Neutrophil (primary cell): Measurements from ENCODE around the gene TNS4.

ENCODE experiments used
- H3K27ac ChIP-seq: fragments of 200-600 bp; sonication (generic); 2 replicates; pipeline ENCODE4 v1.5.1; 2016; ENCODE audit warnings: mild to moderate bottlenecking, moderate library complexity
- H3K27me3 ChIP-seq: fragments of 200-600 bp; sonication (generic); 2 replicates; pipeline ENCODE4 v1.6.0; 2016; ENCODE audit warnings: mild to moderate bottlenecking
- H3K36me3 ChIP-seq: fragments of 200-600 bp; sonication (generic); 2 replicates; pipeline ENCODE4 v1.5.1; 2017
- H3K4me1 ChIP-seq, 2 experiments: fragments of 200-600 bp in 1 of 2; sonication (generic) in 1 of 2; 1 replicate in 1 of 2; 2 replicates in 1 of 2; pipeline versions ENCODE4 v1.5.1 to v1.6.1; 2013 to 2016; ENCODE audit warnings: low read depth in 1 of 2, low read length in 1 of 2, mild to moderate bottlenecking in 1 of 2, moderate library complexity in 1 of 2; ENCODE audit not compliant: control insufficient read depth in 1 of 2, insufficient read depth in 1 of 2
- H3K4me3 ChIP-seq, 2 experiments: fragments of 200-600 bp in 1 of 2; sonication (generic) in 1 of 2; 1 replicate in 1 of 2; 2 replicates in 1 of 2; pipeline ENCODE4 v1.5.1; 2013 to 2016; ENCODE audit warnings: low read depth in 1 of 2, low read length in 1 of 2, mild to moderate bottlenecking in 1 of 2, moderate library complexity in 1 of 2
- H3K9me3 ChIP-seq: fragments of 200-600 bp; sonication (generic); 2 replicates; pipeline ENCODE4 v1.5.1; 2016
- TF ChIP-seq, protein P1 (sequence below): fragments of 200-600 bp; sonication (generic); IDR thresholded peaks from 2 replicates; pipeline ENCODE4 v1.5.1; 2016; ENCODE audit warnings: antibody characterized with exemption

The TNS4 gene

DNA sequence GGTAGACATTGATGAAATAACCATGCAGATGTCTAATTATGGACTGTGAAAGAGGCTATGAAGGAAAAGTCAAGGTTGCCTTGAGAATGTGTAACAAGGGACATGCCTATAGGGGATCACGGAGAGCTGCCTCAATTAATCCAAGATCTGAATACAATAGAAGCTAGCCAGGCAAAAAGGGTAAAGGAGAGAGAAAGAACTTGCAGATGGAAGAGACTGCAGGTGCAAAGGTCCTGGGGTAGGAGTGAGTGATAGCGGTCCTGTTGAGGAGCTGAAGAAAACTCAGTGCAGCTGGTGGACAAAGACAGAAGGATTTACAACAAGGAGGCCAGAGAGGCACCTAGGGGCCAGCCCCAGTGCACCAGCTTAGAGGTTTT lies 15.9 kb upstream of the TNS4 start:
- H3K4me3 ChIP-seq, result no peak overlapping the region
- peaks cover 96% of the 10 kb centered on the region for H3K27me3 ChIP-seq
- TF ChIP-seq, protein P1, sequence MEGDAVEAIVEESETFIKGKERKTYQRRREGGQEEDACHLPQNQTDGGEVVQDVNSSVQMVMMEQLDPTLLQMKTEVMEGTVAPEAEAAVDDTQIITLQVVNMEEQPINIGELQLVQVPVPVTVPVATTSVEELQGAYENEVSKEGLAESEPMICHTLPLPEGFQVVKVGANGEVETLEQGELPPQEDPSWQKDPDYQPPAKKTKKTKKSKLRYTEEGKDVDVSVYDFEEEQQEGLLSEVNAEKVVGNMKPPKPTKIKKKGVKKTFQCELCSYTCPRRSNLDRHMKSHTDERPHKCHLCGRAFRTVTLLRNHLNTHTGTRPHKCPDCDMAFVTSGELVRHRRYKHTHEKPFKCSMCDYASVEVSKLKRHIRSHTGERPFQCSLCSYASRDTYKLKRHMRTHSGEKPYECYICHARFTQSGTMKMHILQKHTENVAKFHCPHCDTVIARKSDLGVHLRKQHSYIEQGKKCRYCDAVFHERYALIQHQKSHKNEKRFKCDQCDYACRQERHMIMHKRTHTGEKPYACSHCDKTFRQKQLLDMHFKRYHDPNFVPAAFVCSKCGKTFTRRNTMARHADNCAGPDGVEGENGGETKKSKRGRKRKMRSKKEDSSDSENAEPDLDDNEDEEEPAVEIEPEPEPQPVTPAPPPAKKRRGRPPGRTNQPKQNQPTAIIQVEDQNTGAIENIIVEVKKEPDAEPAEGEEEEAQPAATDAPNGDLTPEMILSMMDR, result no peak
- no peaks in the 10 kb centered on the region for H3K9me3 ChIP-seq
- no peaks in the 10 kb centered on the region for H3K4me1 ChIP-seq
- no peaks in the 10 kb centered on the region for H3K36me3 ChIP-seq
- H3K27ac ChIP-seq, result no peak overlapping the region

DNA sequence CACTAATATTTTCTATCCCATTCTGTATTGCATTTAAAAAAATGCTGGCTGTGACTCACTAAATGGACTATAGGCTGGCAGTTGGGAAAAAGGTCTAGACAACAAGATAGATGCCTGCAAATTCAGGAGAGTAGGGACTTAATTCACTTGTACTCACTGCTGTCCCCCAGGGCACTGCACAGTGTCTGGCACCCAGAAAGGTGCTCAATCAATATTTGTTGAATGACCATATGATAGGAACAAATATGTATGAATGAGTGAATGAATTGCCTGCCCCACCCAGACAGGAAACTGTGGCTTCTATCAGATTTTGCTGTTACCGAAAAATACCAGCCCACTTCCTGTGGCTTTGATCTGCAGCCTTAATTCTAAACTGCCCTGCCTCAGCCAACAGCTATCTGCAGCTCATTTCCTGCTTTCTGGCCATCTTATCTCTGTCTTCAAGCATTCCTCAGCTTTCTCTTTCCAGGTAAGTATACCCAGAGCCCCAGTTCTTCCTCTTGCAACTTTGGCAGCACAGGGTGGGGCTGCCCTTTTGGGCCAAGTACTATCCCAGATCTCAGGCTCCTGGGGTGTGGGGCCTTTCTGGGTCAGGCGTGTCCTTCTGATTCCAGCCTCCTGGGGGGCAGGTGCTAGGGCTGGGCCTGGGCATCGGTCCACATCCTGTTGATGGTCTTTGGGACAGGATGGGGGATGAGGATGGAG lies 15.3 kb upstream of the TNS4 start:
- Histone ChIP-seq H3K9me3 (no peaks in the 10 kb centered on the region), H3K27ac (no peak overlapping the region), H3K4me1 (no peaks in the 10 kb centered on the region), H3K4me3 (no peak overlapping the region), H3K27me3 (peaks cover 96% of the 10 kb centered on the region), H3K36me3 (no peaks in the 10 kb centered on the region)
- TF ChIP-seq, protein P1, result no peak

DNA sequence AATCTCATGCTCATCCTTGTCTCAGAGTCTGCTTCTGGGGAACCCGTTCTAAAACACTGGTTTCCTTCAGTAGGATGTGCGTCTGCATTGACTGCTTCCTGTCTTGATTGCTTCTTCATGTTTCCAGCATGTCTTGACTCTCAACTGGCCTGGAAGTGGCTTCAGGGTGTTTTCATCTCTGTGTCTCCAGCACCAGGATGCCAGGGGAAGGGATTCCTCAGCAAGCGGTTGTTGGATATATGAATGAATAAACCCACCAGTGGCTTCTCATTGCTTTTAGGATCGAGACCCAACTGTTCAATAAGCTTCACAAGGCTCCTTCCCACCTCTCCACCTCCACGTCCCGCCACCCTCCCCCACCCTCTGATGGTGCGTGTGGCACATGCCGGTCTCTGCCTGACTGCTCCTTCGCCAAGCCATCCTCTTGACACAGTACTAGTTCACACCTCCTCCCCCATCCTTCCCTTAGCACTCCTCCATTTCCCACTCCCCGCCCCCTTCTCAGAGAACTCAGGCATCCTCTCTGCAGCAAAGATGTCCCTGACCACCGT lies 14.1 kb upstream of the TNS4 start:
- H3K9me3 ChIP-seq, result no peaks in the 10 kb centered on the region
- H3K36me3 ChIP-seq, result no peaks in the 10 kb centered on the region
- no peak overlapping the region for H3K27ac ChIP-seq
- H3K27me3 ChIP-seq, result peaks cover 96% of the 10 kb centered on the region
- H3K4me3 ChIP-seq, result no peak overlapping the region
- TF ChIP-seq, protein P1, result no peak
- H3K4me1 ChIP-seq, result no peaks in the 10 kb centered on the region

DNA sequence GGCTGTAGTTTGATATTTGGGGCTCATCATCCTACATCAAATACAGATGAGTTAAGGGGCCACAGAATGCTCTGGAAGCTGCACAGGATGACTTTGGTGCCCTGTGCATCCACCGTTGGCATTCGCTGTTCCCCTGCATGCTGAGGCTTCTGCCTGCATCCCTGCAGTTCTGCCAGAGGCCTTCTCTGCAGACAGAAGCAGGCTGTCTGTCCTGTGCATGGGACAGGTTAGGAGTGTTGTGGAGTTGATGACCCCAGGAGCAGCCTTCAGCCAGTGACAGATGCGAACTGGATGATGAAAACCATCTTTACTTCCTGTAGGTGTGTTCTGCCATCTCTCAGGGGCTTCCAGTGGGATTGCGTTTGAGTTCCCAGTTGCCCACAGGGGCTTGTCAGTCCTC lies 13.6 kb upstream of the TNS4 start:
- no peak overlapping the region for H3K4me3 ChIP-seq
- no peaks in the 10 kb centered on the region for H3K4me1 ChIP-seq
- TF ChIP-seq, protein P1, result no peak
- H3K9me3 ChIP-seq, result no peaks in the 10 kb centered on the region
- H3K27ac ChIP-seq, result no peak overlapping the region
- H3K36me3 ChIP-seq, result no peaks in the 10 kb centered on the region
- peaks cover 96% of the 10 kb centered on the region for H3K27me3 ChIP-seq

DNA sequence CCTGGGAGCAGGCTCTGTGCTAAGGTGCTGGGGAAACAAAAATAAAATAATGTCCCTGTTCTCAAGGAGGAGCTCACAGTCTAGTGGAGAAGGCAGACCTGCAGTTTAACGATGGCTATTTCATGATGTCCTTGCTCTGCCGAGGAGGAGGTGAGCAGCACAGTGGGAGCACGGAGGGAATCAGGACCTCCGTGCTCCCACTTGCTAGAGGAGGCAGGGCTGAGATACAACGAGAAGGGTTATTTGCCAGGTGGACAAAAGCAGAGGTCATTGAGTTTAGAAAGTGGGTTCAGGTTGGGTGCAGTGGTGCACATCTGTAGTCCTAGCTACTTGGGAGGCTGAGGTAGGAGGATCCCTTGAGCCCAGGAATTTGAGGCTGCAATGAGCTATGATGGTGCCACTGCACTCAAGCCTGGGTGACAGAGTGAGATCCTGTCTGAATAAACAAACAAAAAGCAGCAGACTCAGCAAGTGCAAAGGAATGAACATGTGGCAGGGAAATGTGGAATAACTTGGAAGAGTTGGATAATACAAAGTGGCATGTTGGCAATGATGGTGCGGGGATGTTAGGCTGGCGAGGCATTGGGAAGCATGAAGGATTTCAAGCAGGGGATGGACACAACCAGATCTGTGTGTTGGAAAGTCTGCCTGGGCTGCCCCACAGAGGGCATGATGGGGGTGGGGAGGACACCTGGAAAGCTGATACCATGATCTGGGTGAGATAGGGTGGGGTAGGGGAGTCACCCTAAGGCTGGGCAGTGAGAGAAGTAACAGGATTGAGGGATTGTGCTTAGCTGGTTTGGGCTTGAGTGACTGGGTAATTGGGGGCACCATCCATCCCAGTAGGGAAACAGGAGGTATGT lies 12.8 kb upstream of the TNS4 start:
- TF ChIP-seq, protein P1, result no peak
- Histone ChIP-seq H3K4me1 (no peaks in the 10 kb centered on the region), H3K27ac (no peak overlapping the region), H3K9me3 (no peaks in the 10 kb centered on the region), H3K4me3 (no peak overlapping the region), H3K36me3 (no peaks in the 10 kb centered on the region), H3K27me3 (peaks cover 88% of the 10 kb centered on the region)
